HG03139 (cell line): ENCODE results near the gene RGS17.
"Not testable (repeated sequence)": the region's sequence is repeated elsewhere in the genome, so short reads cannot be mapped to it uniquely, and the experiment has no call there.

ENCODE experiments used
- ATAC-seq: cut with Tn5 transposase; IDR thresholded peaks from one replicate; pipeline ENCODE4 v1.9.1; 2021; ENCODE audit not compliant: unreplicated experiment

The RGS17 gene

GRCh38 chr6:152999538-152999937 is 131.5 kb downstream of the RGS17 start:
- ATAC-seq: not testable (repeated sequence)

GRCh38 chr6:152993847-152994246 is 137.2 kb downstream of the RGS17 start:
- no peak for ATAC-seq

GRCh38 chr6:152993431-152993830 is 137.7 kb downstream of the RGS17 start:
- ATAC-seq: no peak

GRCh38 chr6:152986978-152987377 is 144.1 kb downstream of the RGS17 start:
- ATAC-seq: no peak

- ATAC-seq: not testable (repeated sequence)
These were observed 145.8 kb downstream of the RGS17 start for GRCh38 chr6:152985300-152985699.

GRCh38 chr6:152984513-152984872 is 146.6 kb downstream of the RGS17 start:
- ATAC-seq: peak; percentile 19

- ATAC-seq: no peak
These were observed 147.2 kb downstream of the RGS17 start for GRCh38 chr6:152983637-152984512.

- peak; percentile 83 for ATAC-seq
These were observed 148.0 kb downstream of the RGS17 start, which contains the start of gene FBXO5 for GRCh38 chr6:152982904-152983636. Gene FBXO5 (minus strand): TSS chr6:152983041. CDS start chr6:152982959, 82 bp downstream.

GRCh38 chr6:152981989-152982903 is 148.8 kb downstream of the RGS17 start:
- no peak for ATAC-seq

- ATAC-seq: no peak
These were observed 149.9 kb downstream of the RGS17 start for GRCh38 chr6:152981219-152981618.

GRCh38 chr6:152980656-152981055 is 150.4 kb downstream of the RGS17 start:
- no peak for ATAC-seq

GRCh38 chr6:152979116-152979515 is 152.0 kb downstream of the RGS17 start:
- no peak for ATAC-seq

GRCh38 chr6:152978058-152978457 is 153.0 kb downstream of the RGS17 start:
- ATAC-seq: no peak

- ATAC-seq: no peak
These were observed 153.5 kb downstream of the RGS17 start for GRCh38 chr6:152977556-152977955.

GRCh38 chr6:152976749-152977148 is 154.3 kb downstream of the RGS17 start:
- no peak for ATAC-seq

- ATAC-seq: peak; percentile 39
These were observed 155.7 kb downstream of the RGS17 start for GRCh38 chr6:152975204-152975915.

- ATAC-seq: no peak
These were observed 157.2 kb downstream of the RGS17 start for GRCh38 chr6:152973916-152974315.

- no peak for ATAC-seq
These were observed 161.2 kb downstream of the RGS17 start for GRCh38 chr6:152969688-152970418.

GRCh38 chr6:152966168-152966894 is 164.8 kb downstream of the RGS17 start:
- ATAC-seq: not testable (repeated sequence)
